Natural killer cell (primary cell): Measurements from ENCODE around the gene ATAD5. TPM values are rescaled to one million over a fixed set of nuclear protein-coding genes. Genes with fewer than 3 reads are reported as not detected.
A peak's percentile ranks its signal among the peaks of the same experiment; 100 is the strongest.

Source experiments
- ATAC-seq, 3 donors: fragments of 150-1000 bp in 2 of 3; fragments of 200-7000 bp in 1 of 3; cut with Tn5 transposase; 1 replicate in 1 of 3; 2 replicates in 2 of 3; pipeline ENCODE4 v1.10.0; 2021; ENCODE audit warnings: mild to moderate bottlenecking in 2 of 3, moderate library complexity in 2 of 3
- DNase-seq, 2 donors: peaks; one replicate each; pipeline versions ENCODE4 v3.0.0 to v3.0.0-alpha.2; 2013 to 2021; ENCODE audit warnings: mixed read lengths in 1 of 2
- H3K27ac ChIP-seq: one replicate; pipeline ENCODE4 v1.5.1; 2013; ENCODE audit warnings: mild to moderate bottlenecking, low read length
- H3K27me3 ChIP-seq: one replicate; pipeline ENCODE4 v1.6.1; 2013; ENCODE audit warnings: low read length; ENCODE audit not compliant: control insufficient read depth, insufficient read depth
- H3K36me3 ChIP-seq: one replicate; pipeline ENCODE4 v1.6.1; 2013; ENCODE audit warnings: low read length; ENCODE audit not compliant: control insufficient read depth, insufficient read depth
- H3K4me1 ChIP-seq: one replicate; pipeline ENCODE4 v1.6.1; 2013; ENCODE audit warnings: low read length; ENCODE audit not compliant: control insufficient read depth, insufficient read depth
- H3K4me3 ChIP-seq: one replicate; pipeline ENCODE4 v1.5.1; 2013; ENCODE audit warnings: low read length
- H3K9me3 ChIP-seq: one replicate; pipeline ENCODE4 v1.6.1; 2013; ENCODE audit warnings: low read length; ENCODE audit not compliant: control insufficient read depth, insufficient read depth
- H3K27ac Mint-ChIP-seq, 2 donors: one replicate each; pipeline ENCODE4 v1.8.0; 2022; ENCODE audit warnings: mild to moderate bottlenecking in 2 of 2, mixed read lengths in 2 of 2, moderate library complexity in 1 of 2
- H3K27me3 Mint-ChIP-seq, 2 donors: one replicate each; pipeline ENCODE4 v1.8.0; 2022; ENCODE audit warnings: low read depth in 2 of 2, mixed read lengths in 2 of 2
- H3K36me3 Mint-ChIP-seq: one replicate; pipeline ENCODE4 v1.8.0; 2022; ENCODE audit warnings: mixed read lengths
- H3K4me1 Mint-ChIP-seq, 2 donors: one replicate each; pipeline ENCODE4 v1.8.0; 2022; ENCODE audit warnings: mixed read lengths in 2 of 2
- H3K4me3 Mint-ChIP-seq: one replicate; pipeline ENCODE4 v1.8.0; 2022; ENCODE audit warnings: mild to moderate bottlenecking, moderate library complexity, mixed read lengths
- H3K9me3 Mint-ChIP-seq, 2 donors: one replicate each; pipeline ENCODE4 v1.8.0; 2022; ENCODE audit warnings: mixed read lengths in 2 of 2
- WGBS: methylation state at CpG from one replicate; pipeline ENCODE4 v1.1.7; 2013; ENCODE audit warnings: missing lambda C conversion rate; ENCODE audit not compliant: insufficient coverage; 5-methylcytosine and 5-hydroxymethylcytosine counted together
- intact Hi-C: fragments of 100-400 bp; cut with micrococcal nuclease; formaldehyde crosslinking; loops from one replicate; pipeline ENCODE4 v1.14.2; 2022
- total RNA-seq, 4 donors: library from RNA; stranded (reverse); fragments of 120-200 nt in 1 of 4; gene quantifications; one replicate each; pipeline versions ENCODE4 v1.2.3 to v1.2.4, GENCODE V29; 2013 to 2022
- TF ChIP-seq, protein P1 (sequence below): fragments of 200-600 bp; IDR thresholded peaks from one replicate; pipeline ENCODE4 v1.8.0; 2022; ENCODE audit warnings: antibody characterized with exemption

Gene ATAD5
- total RNA-seq, 3 donors from 2014 or later (not counting 1 experiment from before 2014, with no cell fraction given), result 5.5 to 6.6 (median 5.6) TPM

DNA sequence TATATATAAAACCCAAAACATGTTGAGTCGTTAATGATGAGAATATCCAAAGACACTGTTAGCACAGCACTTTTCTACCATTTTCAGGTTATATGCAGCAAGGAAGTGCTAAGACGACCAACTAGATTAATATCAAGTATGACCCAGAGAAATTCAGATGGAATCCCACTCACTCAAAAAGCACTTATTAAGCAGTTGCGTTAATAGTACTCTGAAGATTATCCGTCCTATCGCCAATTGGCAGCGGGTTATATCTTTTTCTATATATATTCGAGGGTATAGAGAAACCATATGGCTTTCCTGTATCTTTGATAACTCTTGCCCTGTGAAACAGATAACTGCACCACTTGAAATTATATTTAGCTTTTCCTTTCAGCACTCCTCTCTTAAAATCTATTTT lies 8.3 kb upstream of the ATAD5 start:
- H3K9me3 Mint-ChIP-seq, result no peaks in the 10 kb centered on the region
- ATAC-seq, result no peak
- H3K27me3 Mint-ChIP-seq, result no peaks in the 10 kb centered on the region
- Histone ChIP-seq H3K27me3 (no peaks in the 10 kb centered on the region), H3K9me3 (no peaks in the 10 kb centered on the region), H3K36me3 (peaks cover 3% of the 10 kb centered on the region), H3K27ac (peak overlapping the region; percentile 81), H3K4me3 (peak overlapping the region; percentile 96), H3K4me1 (peaks cover 46% of the 10 kb centered on the region)
- intact Hi-C loops, result loop anchor here (2.0 to 10.0 kb wide), 3 partner anchors 15 to 349 kb away; partner anchors contain the start of gene GOSR1
- peak in 1 of 2 donors; percentile 25 for DNase-seq
- H3K36me3 Mint-ChIP-seq, result no peaks in the 10 kb centered on the region
- TF ChIP-seq, protein P1, sequence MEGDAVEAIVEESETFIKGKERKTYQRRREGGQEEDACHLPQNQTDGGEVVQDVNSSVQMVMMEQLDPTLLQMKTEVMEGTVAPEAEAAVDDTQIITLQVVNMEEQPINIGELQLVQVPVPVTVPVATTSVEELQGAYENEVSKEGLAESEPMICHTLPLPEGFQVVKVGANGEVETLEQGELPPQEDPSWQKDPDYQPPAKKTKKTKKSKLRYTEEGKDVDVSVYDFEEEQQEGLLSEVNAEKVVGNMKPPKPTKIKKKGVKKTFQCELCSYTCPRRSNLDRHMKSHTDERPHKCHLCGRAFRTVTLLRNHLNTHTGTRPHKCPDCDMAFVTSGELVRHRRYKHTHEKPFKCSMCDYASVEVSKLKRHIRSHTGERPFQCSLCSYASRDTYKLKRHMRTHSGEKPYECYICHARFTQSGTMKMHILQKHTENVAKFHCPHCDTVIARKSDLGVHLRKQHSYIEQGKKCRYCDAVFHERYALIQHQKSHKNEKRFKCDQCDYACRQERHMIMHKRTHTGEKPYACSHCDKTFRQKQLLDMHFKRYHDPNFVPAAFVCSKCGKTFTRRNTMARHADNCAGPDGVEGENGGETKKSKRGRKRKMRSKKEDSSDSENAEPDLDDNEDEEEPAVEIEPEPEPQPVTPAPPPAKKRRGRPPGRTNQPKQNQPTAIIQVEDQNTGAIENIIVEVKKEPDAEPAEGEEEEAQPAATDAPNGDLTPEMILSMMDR, result no peak
- peaks cover 40 to 47% of the 10 kb centered on the region in 2 donors for H3K4me1 Mint-ChIP-seq
- H3K4me3 Mint-ChIP-seq, result peak overlapping the region; percentile 94
- H3K27ac Mint-ChIP-seq, result peak overlapping the region; percentile 88 to 94
- WGBS, result 0% methylated on average over 1 of the region's 7 CpGs

GRCh38 chr17:30824002-30824355 lies 7.8 kb upstream of the ATAD5 start:
- intact Hi-C loops, result loop anchor here (5.0 to 10.0 kb wide), 2 partner anchors 92 to 349 kb away; partner anchors contain the start of gene GOSR1
- Mint-ChIP-seq H3K36me3 (no peaks in the 10 kb centered on the region), H3K9me3 (no peaks in the 10 kb centered on the region), H3K4me1 (peaks cover 35 to 41% of the 10 kb centered on the region in 2 donors), H3K27ac (peak overlapping the region; percentile 88 to 94), H3K27me3 (no peaks in the 10 kb centered on the region), H3K4me3 (peak overlapping the region; percentile 94)
- TF ChIP-seq, protein P1, result no peak
- WGBS, result 0% methylated on average over 11 of the region's 11 CpGs
- H3K27ac ChIP-seq, result peak overlapping the region; percentile 81
- DNase-seq (peak; percentile 26 to 57), ATAC-seq (peak in 2 of 3 donors; percentile 4 to 17)
- H3K4me3 ChIP-seq, result peak overlapping the region; percentile 96
- no peaks in the 10 kb centered on the region for H3K9me3 ChIP-seq
- no peaks in the 10 kb centered on the region for H3K27me3 ChIP-seq
- H3K4me1 ChIP-seq, result peaks cover 40% of the 10 kb centered on the region
- peaks cover 2% of the 10 kb centered on the region for H3K36me3 ChIP-seq

- intact Hi-C loops, result loop anchor here (5.0 to 10.0 kb wide), 2 partner anchors 92 to 350 kb away; partner anchors contain the start of gene GOSR1
- TF ChIP-seq, protein P1, result peak; percentile 59
- Histone ChIP-seq H3K27me3 (no peaks in the 10 kb centered on the region), H3K27ac (peak within 1 kb of the TSS; percentile 81), H3K36me3 (no peaks in the 10 kb centered on the region), H3K4me3 (peak within 1 kb of the TSS; percentile 96), H3K9me3 (no peaks in the 10 kb centered on the region), H3K4me1 (peaks cover 35% of the 10 kb centered on the region)
- 6% methylated on average over 75 of the region's 75 CpGs for WGBS
- no peaks in the 10 kb centered on the region for H3K27me3 Mint-ChIP-seq
- H3K4me3 Mint-ChIP-seq, result peak within 1 kb of the TSS; percentile 94
- DNase-seq (peak; percentile 87 to 96), ATAC-seq (peak; percentile 94 to 100 (median 96))
- peaks cover 34 to 36% of the 10 kb centered on the region in 2 donors for H3K4me1 Mint-ChIP-seq
- peak within 1 kb of the TSS; percentile 88 to 94 for H3K27ac Mint-ChIP-seq
- no peaks in the 10 kb centered on the region for H3K9me3 Mint-ChIP-seq
- no peaks in the 10 kb centered on the region for H3K36me3 Mint-ChIP-seq
Observed at GRCh38 chr17:30824356-30825145, 7.2 kb upstream of the ATAD5 start, which contains the start of gene CRLF3. Gene CRLF3, minus strand, starts transcription at chr17:30824692. Its CDS starts 41 bp downstream, at chr17:30824651.
